RWPE1 (cell line): ENCODE results near the gene SMIM26.
A peak's percentile ranks its signal among the peaks of the same experiment; 100 is the strongest.

ENCODE experiments used
- CTCF ChIA-PET: fragments of 350-600 bp; sonication (Branson Sonifier 250); formaldehyde crosslinking; extraction: SDS; loops from one replicate; lab custom pipeline; 2021; lab: Yijun Ruan, JAX
- POLR2A ChIA-PET: fragments of 400-600 bp; formaldehyde crosslinking; extraction: SDS; loops from one replicate; lab custom pipeline; 2020; ENCODE audit warnings: antibody characterized with exemption; ENCODE audit not compliant: low non-redundant PET; lab: Yijun Ruan, JAX
- DNase-seq: peaks from one replicate; pipeline ENCODE4 v3.0.0; 2012; ENCODE audit warnings: low spot score
- H3K27ac ChIP-seq: fragments of 450-650 bp; 2 replicates; pipeline ENCODE4 v1.5.1; 2017
- CTCF ChIP-seq: fragments of 450-650 bp; conservative IDR thresholded peaks from 2 replicates; pipeline ENCODE4 v1.5.1; 2017; ENCODE audit warnings: low read depth, mild to moderate bottlenecking

Gene SMIM26

GRCh38 chr20:18587665-18588573 lies 20.7 kb downstream of the SMIM26 start, which contains the start of gene DTD1:
DTD1 (plus strand) TSS chr20:18588054; CDS start chr20:18588073, 19 bp downstream.
- peak within 1 kb of the TSS; percentile 73 for H3K27ac ChIP-seq
- peak; percentile 92 for DNase-seq
- TF ChIP-seq CTCF: peak; percentile 80
- ChIA-PET POLR2A (interaction anchor here (0.9 kb wide), 1 partner anchor 21 kb away, joined by 4 read pairs; the partner anchor contains the start of gene SMIM26), CTCF (interaction anchor here (0.7 to 0.9 kb wide), 2 partner anchors 19 to 150 kb away, joined by 3 read pairs; no protein-coding TSS in a partner anchor)

- no peak for TF ChIP-seq CTCF
- no peak for DNase-seq
- CTCF ChIA-PET: interaction anchor here (0.7 to 0.9 kb wide), 2 partner anchors 20 to 150 kb away, joined by 3 read pairs; no protein-coding TSS in a partner anchor
- H3K27ac ChIP-seq: peak overlapping the region; percentile 73
- POLR2A ChIA-PET: interaction anchor here (0.9 kb wide), 1 partner anchor 22 kb away, joined by 4 read pairs; the partner anchor contains the start of gene SMIM26
Measured at GRCh38 chr20:18588574-18588933, 21.3 kb downstream of the SMIM26 start.

- POLR2A ChIA-PET: no interaction called here
- CTCF ChIA-PET: no interaction called here
Measured at GRCh38 chr20:18589941-18590674, 22.9 kb downstream of the SMIM26 start.

DNA sequence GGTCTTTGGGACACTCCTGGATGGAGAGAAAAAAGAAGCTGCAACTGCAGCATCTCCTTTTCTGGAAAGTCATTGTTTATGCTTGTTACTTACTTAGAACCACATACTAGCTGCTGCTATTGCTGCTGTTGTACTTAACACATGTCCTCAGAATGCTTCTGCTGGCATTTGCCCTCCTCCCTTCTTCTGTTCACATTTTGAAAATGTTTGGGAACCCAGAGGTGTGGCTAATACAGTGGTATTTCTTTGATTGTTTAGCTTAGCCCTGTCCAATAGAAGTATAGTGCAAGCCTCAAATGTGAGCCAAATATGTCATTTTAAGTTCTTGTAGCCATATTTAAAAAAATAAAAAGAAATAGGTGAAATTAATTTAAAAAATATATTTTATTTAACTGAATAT lies 29.0 kb downstream of the SMIM26 start:
- no peak for DNase-seq
- H3K27ac ChIP-seq: no peak overlapping the region
- ChIA-PET CTCF (interaction anchor here (0.5 kb wide), 1 partner anchor 303 kb away, joined by 3 read pairs; no protein-coding TSS in a partner anchor), POLR2A (no interaction called here)
- TF ChIP-seq CTCF: no peak

More at GRCh38 chr20:18589941-18590674, 22.9 kb downstream of the SMIM26 start:
- H3K27ac ChIP-seq: no peak overlapping the region
- no peak for TF ChIP-seq CTCF
- no peak for DNase-seq

- POLR2A ChIA-PET: no interaction called here
- H3K27ac ChIP-seq: no peak overlapping the region
- no peak for TF ChIP-seq CTCF
- CTCF ChIA-PET: no interaction called here
- no peak for DNase-seq
Measured at GRCh38 chr20:18609741-18610140, 42.5 kb downstream of the SMIM26 start.

DNA sequence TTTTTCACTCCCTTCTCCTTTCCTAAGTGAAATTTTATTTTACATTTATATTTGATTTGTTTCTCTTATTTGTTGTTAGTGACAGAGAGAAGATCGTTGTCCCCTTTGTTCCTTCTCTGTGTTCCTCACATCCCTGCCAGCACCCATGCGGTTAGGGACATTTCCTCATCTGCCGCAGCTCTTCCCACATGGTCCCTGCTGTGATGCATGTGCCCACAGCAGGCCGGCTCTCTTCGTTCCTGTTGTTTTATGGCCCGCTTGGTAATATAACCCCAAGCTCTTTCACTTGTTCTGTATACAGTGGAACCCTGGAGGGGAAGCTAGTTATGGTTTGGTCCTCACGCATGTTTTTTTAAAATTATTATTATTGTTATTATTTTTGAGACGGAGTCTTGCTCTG lies 44.3 kb downstream of the SMIM26 start:
- TF ChIP-seq CTCF: no peak
- POLR2A ChIA-PET: no interaction called here
- DNase-seq: no peak
- CTCF ChIA-PET: interaction anchor here (0.6 kb wide), 1 partner anchor 215 kb away, joined by 3 read pairs; no protein-coding TSS in a partner anchor
- H3K27ac ChIP-seq: no peak overlapping the region
